ENCODE data around the gene TSPAN3. TPM values are rescaled to one million over a fixed set of nuclear protein-coding genes. Genes with fewer than 3 reads are reported as not detected.

The TSPAN3 gene
- total and polyA plus RNA-seq, 3 donors from 2014 or later = 197 to 226 (median 223) TPM

DNA sequence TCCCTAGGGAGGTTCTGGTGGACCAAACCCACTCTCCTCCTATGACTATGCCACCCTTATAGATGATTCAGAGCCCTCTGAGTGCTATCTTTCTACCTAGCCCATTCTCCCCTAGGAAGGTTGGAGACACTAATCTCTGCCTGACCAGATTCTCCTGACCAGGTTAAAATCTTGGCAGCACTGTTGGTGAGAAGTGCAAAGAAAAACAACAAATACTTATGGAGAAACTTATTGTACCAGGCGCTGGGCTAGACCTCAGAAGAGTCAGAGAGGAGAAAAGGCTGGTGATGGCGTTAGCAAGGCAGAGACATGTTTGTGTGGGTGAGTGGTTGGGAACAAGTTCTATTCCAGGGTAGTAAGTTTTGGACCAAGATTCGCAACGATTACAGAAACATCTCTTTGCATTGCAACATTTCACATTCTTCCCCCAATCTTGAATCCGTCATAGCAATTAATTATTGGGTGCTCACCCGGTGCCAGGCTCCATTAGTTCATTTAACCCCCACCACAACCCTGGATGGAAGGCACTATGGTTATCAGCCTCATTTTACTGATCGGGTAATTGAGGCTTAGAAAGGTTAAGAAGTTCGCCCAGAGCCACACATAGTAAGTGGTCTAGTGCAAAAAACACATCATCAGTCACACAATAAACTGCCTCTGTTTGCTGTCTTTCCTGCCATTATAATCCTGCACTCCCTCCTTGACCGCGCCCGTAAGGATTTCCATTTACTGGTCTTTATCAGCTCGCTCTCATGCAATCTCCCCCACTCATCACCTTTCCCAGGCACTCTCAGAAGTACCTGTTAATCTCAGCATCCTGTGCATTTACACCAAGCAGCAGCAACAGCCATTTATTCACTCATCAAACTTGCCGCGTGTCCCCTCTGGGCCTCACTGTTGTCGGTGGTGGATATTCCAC, 655 bp upstream of the TSPAN3 start:
- TF ChIP-seq, protein P1, sequence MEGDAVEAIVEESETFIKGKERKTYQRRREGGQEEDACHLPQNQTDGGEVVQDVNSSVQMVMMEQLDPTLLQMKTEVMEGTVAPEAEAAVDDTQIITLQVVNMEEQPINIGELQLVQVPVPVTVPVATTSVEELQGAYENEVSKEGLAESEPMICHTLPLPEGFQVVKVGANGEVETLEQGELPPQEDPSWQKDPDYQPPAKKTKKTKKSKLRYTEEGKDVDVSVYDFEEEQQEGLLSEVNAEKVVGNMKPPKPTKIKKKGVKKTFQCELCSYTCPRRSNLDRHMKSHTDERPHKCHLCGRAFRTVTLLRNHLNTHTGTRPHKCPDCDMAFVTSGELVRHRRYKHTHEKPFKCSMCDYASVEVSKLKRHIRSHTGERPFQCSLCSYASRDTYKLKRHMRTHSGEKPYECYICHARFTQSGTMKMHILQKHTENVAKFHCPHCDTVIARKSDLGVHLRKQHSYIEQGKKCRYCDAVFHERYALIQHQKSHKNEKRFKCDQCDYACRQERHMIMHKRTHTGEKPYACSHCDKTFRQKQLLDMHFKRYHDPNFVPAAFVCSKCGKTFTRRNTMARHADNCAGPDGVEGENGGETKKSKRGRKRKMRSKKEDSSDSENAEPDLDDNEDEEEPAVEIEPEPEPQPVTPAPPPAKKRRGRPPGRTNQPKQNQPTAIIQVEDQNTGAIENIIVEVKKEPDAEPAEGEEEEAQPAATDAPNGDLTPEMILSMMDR (IDR thresholded peaks at IDR 0.05) = no peak
- TF ChIP-seq POLR2A (IDR thresholded peaks at IDR 0.05) = no peak
- WGBS, 2 donors = 63 to 77% methylated on average over 15 of the region's 15 CpGs
- Histone ChIP-seq H3K9me3 (no peaks in the 10 kb centered on the region), H3K4me3 (peak overlapping the region in 1 of 2 donors; percentile 60), H3K36me3 (ENCODE audit: low read depth, missing control alignments) (no peaks in the 10 kb centered on the region), H3K27me3 (no peaks in the 10 kb centered on the region), H3K27ac (no peak overlapping the region), H3K4me1 (peaks cover 17% of the 10 kb centered on the region)
- intact Hi-C loops (cut with DNase I; ENCODE audit: low total_unique reads) = no loop called here
- DNase-seq = no peak

DNA sequence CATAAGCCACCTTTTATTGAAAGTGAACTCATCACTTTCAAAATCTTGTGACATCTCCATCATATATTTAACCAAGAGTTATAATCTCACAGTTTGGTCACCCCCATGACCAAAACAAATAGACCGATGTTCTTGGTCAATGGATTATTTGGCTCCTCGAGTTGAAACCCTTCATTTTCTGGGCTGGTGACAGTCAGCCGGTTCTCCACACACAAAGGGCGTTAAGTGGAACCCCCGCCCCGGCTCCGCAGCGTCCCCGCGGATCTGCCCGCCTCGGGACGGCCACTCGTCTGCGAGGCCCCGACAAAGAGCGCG, 772 bp downstream of the TSPAN3 start:
- TF ChIP-seq, protein P1 (IDR thresholded peaks at IDR 0.05) = no peak
- TF ChIP-seq POLR2A (IDR thresholded peaks at IDR 0.05) = no peak
- Histone ChIP-seq H3K9me3 (no peaks in the 10 kb centered on the region), H3K4me1 (peaks cover 17% of the 10 kb centered on the region), H3K27me3 (no peaks in the 10 kb centered on the region), H3K4me3 (peak overlapping the region; percentile 60 to 66), H3K36me3 (ENCODE audit: low read depth, missing control alignments) (no peaks in the 10 kb centered on the region), H3K27ac (peak overlapping the region; percentile 37 to 87)
- 0 to 4% methylated on average over 4 to 16 of the region's 18 CpGs for WGBS, 2 donors
- DNase-seq = no peak
- intact Hi-C loops (cut with DNase I; ENCODE audit: low total_unique reads) = no loop called here

DNA sequence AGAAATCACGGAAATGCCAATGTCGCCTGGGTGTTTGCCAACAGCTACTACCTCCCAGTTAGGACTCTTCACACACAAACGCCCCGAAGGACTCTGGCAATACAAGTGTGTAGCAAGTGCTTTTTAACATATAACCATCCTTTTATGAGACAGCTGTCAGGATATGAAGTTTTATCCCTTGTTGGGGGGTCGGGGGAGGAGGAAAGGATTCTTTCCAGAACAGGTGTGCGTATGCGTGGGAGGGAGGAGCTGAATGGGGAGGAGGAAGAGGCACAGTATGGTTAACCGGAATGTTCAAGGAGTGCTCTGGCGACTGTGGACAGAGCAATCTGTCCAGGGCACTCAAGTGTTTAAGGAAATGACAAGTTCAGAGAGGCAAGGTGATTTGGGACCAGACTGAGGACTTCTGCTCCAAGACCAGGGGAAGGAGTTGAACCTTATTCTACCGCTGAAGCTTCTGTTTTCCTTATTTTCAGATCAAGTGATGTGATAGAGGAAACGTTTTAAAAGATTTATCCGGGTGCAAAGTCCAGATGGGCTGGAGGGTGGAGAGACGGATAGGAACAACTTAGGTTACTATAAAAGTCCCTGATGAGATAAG, 1.3 kb downstream of the TSPAN3 start:
- intact Hi-C loops (cut with DNase I; ENCODE audit: low total_unique reads) = no loop called here
- H3K27me3 ChIP-seq = no peaks in the 10 kb centered on the region
- H3K27ac ChIP-seq = peak overlapping the region in 1 of 2 donors; percentile 87
- H3K4me1 ChIP-seq = peaks cover 17% of the 10 kb centered on the region
- 13 to 19% methylated on average over 13 of the region's 13 CpGs for WGBS, 2 donors
- no peaks in the 10 kb centered on the region for H3K36me3 ChIP-seq (ENCODE audit: low read depth, missing control alignments)
- peak; percentile 33 for DNase-seq
- peak overlapping the region; percentile 60 to 66 for H3K4me3 ChIP-seq
- TF ChIP-seq, protein P1 (IDR thresholded peaks at IDR 0.05) = no peak
- TF ChIP-seq POLR2A (IDR thresholded peaks at IDR 0.05) = no peak
- no peaks in the 10 kb centered on the region for H3K9me3 ChIP-seq

GRCh38 chr15:77068633-77069032, 2.3 kb downstream of the TSPAN3 start:
- Histone ChIP-seq H3K27ac (no peak overlapping the region), H3K27me3 (no peaks in the 10 kb centered on the region), H3K4me3 (no peak overlapping the region), H3K9me3 (no peaks in the 10 kb centered on the region), H3K4me1 (peaks cover 17% of the 10 kb centered on the region), H3K36me3 (ENCODE audit: low read depth, missing control alignments) (no peaks in the 10 kb centered on the region)
- intact Hi-C loops (cut with DNase I; ENCODE audit: low total_unique reads) = no loop called here
- 55 to 80% methylated on average over 7 of the region's 7 CpGs for whole genome bisulfite sequencing, 2 donors
- no peak for TF ChIP-seq POLR2A (IDR thresholded peaks at IDR 0.05)
- TF ChIP-seq, protein P1 (IDR thresholded peaks at IDR 0.05) = no peak
- DNase-seq = no peak
